ENCODE results near the gene FLAD1. TPM values are rescaled to one million over a fixed set of nuclear protein-coding genes. Genes with fewer than 3 reads are reported as not detected.

FLAD1 gene
- total RNA-seq, 4 donors from 2014 or later = 26.6 to 36.8 (median 31.7) TPM

- Histone ChIP-seq H3K9me3 (no peaks in the 10 kb centered on the region), H3K27ac (no peak within 1 kb of the TSS), H3K36me3 (no peaks in the 10 kb centered on the region), H3K27me3 (no peaks in the 10 kb centered on the region), H3K4me1 (peaks cover 0 to 2% of the 10 kb centered on the region in 2 donors), H3K4me3 (no peak within 1 kb of the TSS)
- no peak for ATAC-seq
- intact Hi-C loops (cut with DNase I; ENCODE audit: low total_unique reads) (no loop called here), in situ Hi-C loops (cut with MboI; ENCODE audit: low sequenced_read_pairs in 4 of 4) (no loop called here)
- no peak for DNase-seq
- no peak for TF ChIP-seq CTCF (IDR thresholded peaks at IDR 0.05 in 4 of 5, conservative IDR thresholded peaks at IDR 0.05 in 1 of 5)
- no peak for TF ChIP-seq POLR2A (IDR thresholded peaks at IDR 0.05)
Observed at GRCh38 chr1:155033524-155033923, 50.4 kb downstream of the FLAD1 start, which contains the start of the genes DCST1 and DCST2. Gene DCST1, plus strand, starts transcription at chr1:155033824. Its CDS starts 213 bp downstream, at chr1:155034037. Gene DCST2, minus strand, starts transcription at chr1:155033781. Its CDS starts 80 bp downstream, at chr1:155033701.

- Histone ChIP-seq H3K36me3 (no peaks in the 10 kb centered on the region), H3K9me3 (no peaks in the 10 kb centered on the region), H3K27ac (no peak overlapping the region), H3K4me3 (no peak overlapping the region), H3K27me3 (no peaks in the 10 kb centered on the region), H3K4me1 (peaks cover 0 to 10% of the 10 kb centered on the region in 2 donors)
- intact Hi-C loops (cut with DNase I; ENCODE audit: low total_unique reads) (no loop called here), in situ Hi-C loops (cut with MboI; ENCODE audit: low sequenced_read_pairs in 4 of 4) (no loop called here)
- no peak for TF ChIP-seq CTCF (IDR thresholded peaks at IDR 0.05 in 4 of 5, conservative IDR thresholded peaks at IDR 0.05 in 1 of 5)
- TF ChIP-seq POLR2A (IDR thresholded peaks at IDR 0.05) = no peak
- no peak for ATAC-seq
- DNase-seq = no peak
Observed at GRCh38 chr1:155034318-155035208, 51.4 kb downstream of the FLAD1 start.

- no peak for ATAC-seq
- Histone ChIP-seq H3K4me1 (peaks cover 0 to 10% of the 10 kb centered on the region in 2 donors), H3K27me3 (no peaks in the 10 kb centered on the region), H3K36me3 (no peaks in the 10 kb centered on the region), H3K27ac (no peak overlapping the region), H3K9me3 (no peaks in the 10 kb centered on the region), H3K4me3 (no peak overlapping the region)
- TF ChIP-seq POLR2A (IDR thresholded peaks at IDR 0.05) (no peak), CTCF (IDR thresholded peaks at IDR 0.05 in 4 of 5, conservative IDR thresholded peaks at IDR 0.05 in 1 of 5) (no peak)
- intact Hi-C loops (cut with DNase I; ENCODE audit: low total_unique reads) = no loop called here
- in situ Hi-C loops (cut with MboI; ENCODE audit: low sequenced_read_pairs in 4 of 4) = no loop called here
- DNase-seq = no peak
Observed at GRCh38 chr1:155035936-155036335, 52.8 kb downstream of the FLAD1 start.

GRCh38 chr1:155037043-155037442 is 53.9 kb downstream of the FLAD1 start:
- Histone ChIP-seq H3K36me3 (no peaks in the 10 kb centered on the region), H3K4me1 (peaks cover 0 to 10% of the 10 kb centered on the region in 2 donors), H3K27me3 (no peaks in the 10 kb centered on the region), H3K27ac (no peak overlapping the region), H3K4me3 (no peak overlapping the region), H3K9me3 (no peaks in the 10 kb centered on the region)
- no peak for ATAC-seq
- no peak for TF ChIP-seq CTCF (IDR thresholded peaks at IDR 0.05 in 4 of 5, conservative IDR thresholded peaks at IDR 0.05 in 1 of 5)
- TF ChIP-seq POLR2A (IDR thresholded peaks at IDR 0.05) = no peak
- intact Hi-C loops (cut with DNase I; ENCODE audit: low total_unique reads) (no loop called here), in situ Hi-C loops (cut with MboI; ENCODE audit: low sequenced_read_pairs in 4 of 4) (no loop called here)
- no peak for DNase-seq

Measured in gastrocnemius medialis (tissue), 4 donors.